ENCODE measurements around the gene CFAP61.

Gene CFAP61

GRCh38 chr20:20251317-20251716 is 199.0 kb downstream of the CFAP61 start:
- no peak for DNase-seq (ENCODE audit: low read depth)
- TF ChIP-seq CTCF (IDR thresholded peaks at IDR 0.05; ENCODE audit: control insufficient read depth, insufficient read depth, low read depth, low read length, missing control alignments): no peak
- H3K4me3 ChIP-seq (ENCODE audit: control insufficient read depth, low read depth, low read length): no peak overlapping the region

- DNase-seq (ENCODE audit: low read depth): no peak
- H3K4me3 ChIP-seq (ENCODE audit: control insufficient read depth, low read depth, low read length): no peak overlapping the region
- no peak for TF ChIP-seq CTCF (IDR thresholded peaks at IDR 0.05; ENCODE audit: control insufficient read depth, insufficient read depth, low read depth, low read length, missing control alignments)
These were observed 199.5 kb downstream of the CFAP61 start for GRCh38 chr20:20251836-20252235.

GRCh38 chr20:20253039-20253743 is 200.9 kb downstream of the CFAP61 start:
- no peak overlapping the region for H3K4me3 ChIP-seq (ENCODE audit: control insufficient read depth, low read depth, low read length)
- DNase-seq (ENCODE audit: low read depth): no peak
- no peak for TF ChIP-seq CTCF (IDR thresholded peaks at IDR 0.05; ENCODE audit: control insufficient read depth, insufficient read depth, low read depth, low read length, missing control alignments)

- H3K4me3 ChIP-seq (ENCODE audit: control insufficient read depth, low read depth, low read length): no peak overlapping the region
- no peak for TF ChIP-seq CTCF (IDR thresholded peaks at IDR 0.05; ENCODE audit: control insufficient read depth, insufficient read depth, low read depth, low read length, missing control alignments)
- no peak for DNase-seq (ENCODE audit: low read depth)
These were observed 201.5 kb downstream of the CFAP61 start for GRCh38 chr20:20253744-20254330.

- no peak for TF ChIP-seq CTCF (IDR thresholded peaks at IDR 0.05; ENCODE audit: control insufficient read depth, insufficient read depth, low read depth, low read length, missing control alignments)
- DNase-seq (ENCODE audit: low read depth): no peak
- no peak overlapping the region for H3K4me3 ChIP-seq (ENCODE audit: control insufficient read depth, low read depth, low read length)
These were observed 202.8 kb downstream of the CFAP61 start for GRCh38 chr20:20255099-20255498.

GRCh38 chr20:20259533-20259932 is 207.2 kb downstream of the CFAP61 start:
- no peak for DNase-seq (ENCODE audit: low read depth)
- H3K4me3 ChIP-seq (ENCODE audit: control insufficient read depth, low read depth, low read length): no peak overlapping the region
- TF ChIP-seq CTCF (IDR thresholded peaks at IDR 0.05; ENCODE audit: control insufficient read depth, insufficient read depth, low read depth, low read length, missing control alignments): no peak
